Keratinocyte (primary cell): Measurements from ENCODE around the gene CREM. TPM values are rescaled to one million over a fixed set of nuclear protein-coding genes. Genes with fewer than 3 reads are reported as not detected.

Experiments
- DNase-seq: peaks from one replicate; pipeline ENCODE4 v3.0.0-alpha.2; 2011; ENCODE audit warnings: low read depth, missing footprints, low spot score
- FAIRE-seq: peaks from 2 replicates; lab custom pipeline; 2011; peaks lifted over from hg19 to GRCh38; lab: Jason Lieb, UNC
- H2AFZ ChIP-seq: 2 replicates; pipeline ENCODE4 v1.6.0; 2012; ENCODE audit warnings: low read length, control low read depth, inconsistent platforms; ENCODE audit not compliant: control insufficient read depth
- H3K27ac ChIP-seq: 2 replicates; pipeline ENCODE4 v1.5.1; 2011; ENCODE audit warnings: low read length; ENCODE audit not compliant: control insufficient read depth, insufficient read depth
- H3K27me3 ChIP-seq: 3 replicates; pipeline ENCODE4 v1.6.0; 2011; ENCODE audit warnings: low read length; ENCODE audit not compliant: control insufficient read depth, insufficient read depth; ENCODE audit errors: extremely low read depth
- H3K36me3 ChIP-seq, 2 experiments: 2 replicates in 1 of 2; 3 replicates in 1 of 2; pipeline ENCODE4 v1.5.1; 2011; ENCODE audit warnings: low read length in 2 of 2, mild to moderate bottlenecking in 1 of 2; ENCODE audit not compliant: control insufficient read depth in 2 of 2, insufficient read depth in 2 of 2; ENCODE audit errors: extremely low read depth in 1 of 2
- H3K4me1 ChIP-seq: 3 replicates; pipeline ENCODE4 v1.5.1; 2011; ENCODE audit warnings: low read length; ENCODE audit not compliant: control insufficient read depth, insufficient read depth; ENCODE audit errors: extremely low read depth
- H3K4me2 ChIP-seq: 3 replicates; pipeline ENCODE4 v1.6.0; 2011; ENCODE audit warnings: low read depth, low read length; ENCODE audit not compliant: control insufficient read depth, insufficient read depth; ENCODE audit errors: extremely low read depth
- H3K4me3 ChIP-seq, 3 experiments: fragments of 200-600 bp in 1 of 3; sonication (generic) in 1 of 3; 2 replicates in 2 of 3; 3 replicates in 1 of 3; pipeline ENCODE4 v1.5.1; 2011 to 2016; ENCODE audit warnings: low read length in 3 of 3, mild to moderate bottlenecking in 3 of 3, control low read depth in 2 of 3, inconsistent platforms in 1 of 3, low read depth in 1 of 3, mixed read lengths in 1 of 3, mixed run types in 1 of 3, moderate library complexity in 1 of 3; ENCODE audit not compliant: control insufficient read depth in 2 of 3, insufficient read depth in 2 of 3; ENCODE audit errors: extremely low read depth in 1 of 3
- H3K79me2 ChIP-seq: 2 replicates; pipeline ENCODE4 v1.6.0; 2012; ENCODE audit warnings: low read length; ENCODE audit not compliant: control insufficient read depth, insufficient read depth
- H3K9ac ChIP-seq: 3 replicates; pipeline ENCODE4 v1.6.0; 2011; ENCODE audit warnings: low read length; ENCODE audit not compliant: control insufficient read depth, insufficient read depth; ENCODE audit errors: extremely low read depth
- H3K9me1 ChIP-seq: 3 replicates; pipeline ENCODE4 v1.6.0; 2011; ENCODE audit warnings: low read length; ENCODE audit not compliant: control insufficient read depth, insufficient read depth; ENCODE audit errors: extremely low read depth
- H3K9me3 ChIP-seq: 2 replicates; pipeline ENCODE4 v1.5.1; 2012; ENCODE audit warnings: low read depth, low read length; ENCODE audit not compliant: control insufficient read depth
- H4K20me1 ChIP-seq: 3 replicates; pipeline ENCODE4 v1.6.0; 2011; ENCODE audit warnings: low read length; ENCODE audit not compliant: control insufficient read depth, insufficient read depth; ENCODE audit errors: extremely low read depth
- CTCF ChIP-seq, 3 experiments: IDR thresholded peaks in 1 of 3; conservative IDR thresholded peaks in 1 of 3; optimal IDR thresholded peaks in 1 of 3; 2 replicates in 2 of 3; 3 replicates in 1 of 3; pipeline versions ENCODE3 to v1.5.1; 2011; ENCODE audit warnings: low read length in 3 of 3, mild to moderate bottlenecking in 3 of 3, moderate library complexity in 2 of 3, control low read depth in 1 of 3, inconsistent platforms in 1 of 3; ENCODE audit not compliant: insufficient read depth in 2 of 3; ENCODE audit errors: extremely low read depth in 1 of 3
- EZH2 ChIP-seq: IDR thresholded peaks from one replicate; pipeline ENCODE4 v1.6.1; 2012; ENCODE audit warnings: inconsistent platforms, mild to moderate bottlenecking, low read length, moderate library complexity
- dilution Hi-C: fragments of 300-500 bp; cut with MboI; formaldehyde crosslinking; loops from one replicate; pipeline ENCODE4 v1.7.0; 2020; ENCODE audit warnings: low sequenced_read_pairs; ENCODE audit not compliant: extremely low pct_ligation_motif_present
- polyA plus RNA-seq, 5 experiments: library from polyadenylated mRNA; depleted of rRNA in 3 of 5; stranded (reverse) in 3 of 5; stranded (forward) in 1 of 5; unstranded in 1 of 5; fragments of >200 nt; gene quantifications; 1 replicate in 1 of 5; 2 replicates in 3 of 5; 3 replicates in 1 of 5; pipeline versions ENCODE4 v1.2.1 to v1.2.3, GENCODE V29; 2011 to 2012; ENCODE audit warnings: missing spikeins in 2 of 5, low read depth in 1 of 5, low replicate concordance in 1 of 5

Gene CREM
- polyA plus RNA-seq, 1 donor (not counting 4 experiments of a cell fraction or from before 2014, with no cell fraction given), result 23.3 TPM

- Histone ChIP-seq H3K27me3 (no peaks in the 10 kb centered on the region), H3K9ac (no peak overlapping the region), H3K9me1 (no peaks in the 10 kb centered on the region), H2AFZ (no peak overlapping the region), H3K79me2 (no peaks in the 10 kb centered on the region), H3K4me3 (no peak overlapping the region), H3K9me3 (no peaks in the 10 kb centered on the region), H3K27ac (no peak overlapping the region), H3K4me1 (peaks cover 4% of the 10 kb centered on the region), H3K4me2 (no peak overlapping the region), H4K20me1 (no peaks in the 10 kb centered on the region), H3K36me3 (no peaks in the 10 kb centered on the region)
- FAIRE-seq (no peak), DNase-seq (no peak)
- TF ChIP-seq EZH2 (no peak), CTCF (optimal IDR thresholded peaks at IDR 0.05 in 1 of 3, IDR thresholded peaks at IDR 0.05 in 1 of 3, conservative IDR thresholded peaks at IDR 0.05 in 1 of 3; ENCODE audit: extremely low read depth in 1 of 3, insufficient read depth in 2 of 3, low read length in 3 of 3) (no peak)
- dilution Hi-C loops, result no loop called here
These were observed 7.3 kb upstream of the CREM start for GRCh38 chr10:35119378-35119777.

- H4K20me1 ChIP-seq, result no peaks in the 10 kb centered on the region
- DNase-seq (no peak), FAIRE-seq (no peak)
- TF ChIP-seq CTCF (optimal IDR thresholded peaks at IDR 0.05 in 1 of 3, IDR thresholded peaks at IDR 0.05 in 1 of 3, conservative IDR thresholded peaks at IDR 0.05 in 1 of 3; ENCODE audit: extremely low read depth in 1 of 3, insufficient read depth in 2 of 3, low read length in 3 of 3) (no peak), EZH2 (no peak)
- H3K9me1 ChIP-seq, result no peaks in the 10 kb centered on the region
- no peaks in the 10 kb centered on the region for H3K27me3 ChIP-seq
- no peak overlapping the region for H3K27ac ChIP-seq
- peak overlapping the region; percentile 71 for H3K4me2 ChIP-seq
- no peaks in the 10 kb centered on the region for H3K9me3 ChIP-seq
- peaks cover 11% of the 10 kb centered on the region for H3K79me2 ChIP-seq
- no peak overlapping the region for H3K4me3 ChIP-seq
- H3K4me1 ChIP-seq, result peaks cover 20% of the 10 kb centered on the region
- dilution Hi-C loops, result no loop called here
- no peak overlapping the region for H3K9ac ChIP-seq
- peak overlapping the region; percentile 88 for H2AFZ ChIP-seq
- no peaks in the 10 kb centered on the region for H3K36me3 ChIP-seq
These were observed 2.1 kb upstream of the CREM start for GRCh38 chr10:35124540-35124939.
